Measurements from ENCODE around the gene RNU6-1. TPM values are rescaled to one million over a fixed set of nuclear protein-coding genes. Genes with fewer than 3 reads are reported as not detected.

RNU6-1 gene
- total RNA-seq, 2 donors from 2014 or later, result not detected

GRCh38 chr15:67826717-67827561, 12.9 kb downstream of the RNU6-1 start:
- Mint-ChIP-seq H3K27me3 (ENCODE audit: low read depth) (peaks cover 79% of the 10 kb centered on the region), H3K4me3 (no peak overlapping the region), H3K36me3 (ENCODE audit: insufficient read depth in 2 of 2) (peaks cover 0 to 3% of the 10 kb centered on the region in 2 donors), H3K4me1 (ENCODE audit: low read depth) (peaks cover 40% of the 10 kb centered on the region), H3K27ac (no peak overlapping the region), H3K9me3 (no peaks in the 10 kb centered on the region)
- ATAC-seq (replicated peaks in 1 of 2) (no peak), DNase-seq (peak in 1 of 2 donors; percentile 13)

GRCh38 chr15:67825881-67826716, 13.7 kb downstream of the RNU6-1 start:
- ATAC-seq (replicated peaks in 1 of 2) (no peak), DNase-seq (peak in 1 of 2 donors; percentile 15)
- peak overlapping the region; percentile 46 to 78 for H3K4me3 Mint-ChIP-seq
- H3K9me3 Mint-ChIP-seq, result no peaks in the 10 kb centered on the region
- peaks cover 80% of the 10 kb centered on the region for H3K27me3 Mint-ChIP-seq (ENCODE audit: low read depth)
- H3K27ac Mint-ChIP-seq, result no peak overlapping the region
- peaks cover 0 to 3% of the 10 kb centered on the region in 2 donors for H3K36me3 Mint-ChIP-seq (ENCODE audit: insufficient read depth in 2 of 2)
- peaks cover 49% of the 10 kb centered on the region for H3K4me1 Mint-ChIP-seq (ENCODE audit: low read depth)

DNA sequence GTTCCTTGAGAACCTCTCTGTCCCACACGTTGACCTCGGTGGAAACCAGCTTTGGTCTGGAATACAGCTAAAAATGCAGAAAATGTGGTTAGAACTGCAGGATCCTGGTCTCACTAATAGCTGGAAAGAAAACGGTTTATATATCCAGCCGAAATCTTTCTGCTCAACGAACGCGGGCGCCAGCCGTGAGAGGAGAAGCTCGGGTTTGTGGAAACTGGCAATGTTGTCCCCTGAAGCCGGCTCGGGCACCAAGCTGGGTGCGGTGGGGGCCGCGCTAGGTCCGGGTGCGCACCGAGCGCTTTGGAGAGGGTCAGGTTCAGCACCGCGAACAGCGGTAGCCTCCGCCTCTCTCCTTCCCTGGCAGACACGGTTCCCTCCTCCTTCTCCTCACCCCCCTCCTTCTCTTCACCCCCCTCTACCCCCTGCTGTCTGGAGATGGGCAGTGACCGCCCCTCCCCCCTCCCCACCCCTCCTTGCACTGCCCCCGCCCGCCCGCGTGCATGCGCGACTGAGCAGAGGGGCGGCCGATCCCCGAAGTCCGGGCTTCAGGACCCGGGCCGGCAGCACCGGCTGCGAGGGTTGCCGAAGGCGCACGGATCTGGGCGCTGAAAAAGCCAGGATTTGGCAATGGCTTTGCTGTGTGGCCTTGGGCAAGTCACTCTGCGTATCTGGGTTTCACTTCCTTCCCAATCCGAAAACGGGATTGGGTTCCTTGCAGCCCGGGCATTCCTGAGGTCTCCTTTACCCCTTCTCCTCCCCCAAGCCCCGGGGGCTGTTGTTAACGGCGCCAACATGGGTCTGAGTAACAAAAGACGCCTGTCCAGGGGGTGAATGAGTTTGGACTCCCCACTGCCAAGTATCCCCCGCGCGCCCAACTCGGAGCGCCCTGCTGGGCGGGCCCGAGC, 14.6 kb downstream of the RNU6-1 start, which contains the start of gene SKOR1:
TSS of gene SKOR1 (plus strand) at position 534 of the 905 bp plus-strand sequence. CDS start at position 628, 94 bp downstream.
- Mint-ChIP-seq H3K27me3 (ENCODE audit: low read depth) (peaks cover 80% of the 10 kb centered on the region), H3K36me3 (ENCODE audit: insufficient read depth in 2 of 2) (peaks cover 0 to 3% of the 10 kb centered on the region in 2 donors), H3K4me1 (ENCODE audit: low read depth) (peaks cover 57% of the 10 kb centered on the region), H3K4me3 (peak within 1 kb of the TSS; percentile 46 to 85), H3K27ac (no peak within 1 kb of the TSS), H3K9me3 (no peaks in the 10 kb centered on the region)
- DNase-seq (peak in 1 of 2 donors; percentile 26), ATAC-seq (replicated peaks in 1 of 2) (no peak)

DNA sequence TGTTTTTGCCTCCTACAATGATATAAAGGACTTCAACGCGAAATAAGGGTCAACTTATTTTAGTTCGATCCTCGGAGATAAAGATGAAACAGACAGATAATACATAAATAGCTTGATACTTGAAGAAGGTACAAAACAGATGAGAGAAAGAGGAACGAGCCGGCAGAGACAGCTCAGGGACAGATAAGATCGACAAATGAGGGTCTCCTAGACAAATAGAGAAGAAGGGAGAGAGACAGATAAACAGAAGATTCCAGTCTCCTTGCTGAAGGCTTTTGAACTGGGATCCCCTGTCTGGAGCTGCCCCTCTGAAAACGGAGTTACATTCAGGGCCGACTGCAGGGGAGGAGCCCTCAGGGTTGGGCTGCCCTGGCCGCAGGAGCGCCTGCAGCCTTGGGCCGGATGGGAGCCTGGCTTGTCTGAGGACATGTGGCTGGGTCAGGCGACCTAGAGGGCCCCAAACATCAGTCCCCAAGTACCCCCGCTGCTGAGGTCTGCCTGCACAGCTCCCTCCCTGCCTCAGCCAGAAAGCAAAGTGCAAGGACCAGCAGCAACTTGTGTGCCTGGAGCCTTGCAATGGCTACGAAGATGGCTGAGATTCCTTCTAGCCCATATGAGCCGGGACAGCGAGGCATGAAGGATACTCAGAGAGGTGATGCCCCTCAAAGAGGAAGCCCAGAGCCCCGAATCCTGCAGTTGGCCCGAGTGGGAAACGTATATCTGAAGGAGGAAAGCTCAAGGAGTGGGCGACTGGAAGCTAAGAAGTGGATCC, 15.5 kb downstream of the RNU6-1 start:
- Mint-ChIP-seq H3K36me3 (ENCODE audit: insufficient read depth in 2 of 2) (peaks cover 0 to 3% of the 10 kb centered on the region in 2 donors), H3K27ac (peak overlapping the region; percentile 82), H3K4me3 (peak overlapping the region; percentile 79 to 85), H3K4me1 (ENCODE audit: low read depth) (peaks cover 65% of the 10 kb centered on the region), H3K27me3 (ENCODE audit: low read depth) (peaks cover 83% of the 10 kb centered on the region), H3K9me3 (no peaks in the 10 kb centered on the region)
- DNase-seq (no peak), ATAC-seq (replicated peaks in 1 of 2) (no peak)

DNA sequence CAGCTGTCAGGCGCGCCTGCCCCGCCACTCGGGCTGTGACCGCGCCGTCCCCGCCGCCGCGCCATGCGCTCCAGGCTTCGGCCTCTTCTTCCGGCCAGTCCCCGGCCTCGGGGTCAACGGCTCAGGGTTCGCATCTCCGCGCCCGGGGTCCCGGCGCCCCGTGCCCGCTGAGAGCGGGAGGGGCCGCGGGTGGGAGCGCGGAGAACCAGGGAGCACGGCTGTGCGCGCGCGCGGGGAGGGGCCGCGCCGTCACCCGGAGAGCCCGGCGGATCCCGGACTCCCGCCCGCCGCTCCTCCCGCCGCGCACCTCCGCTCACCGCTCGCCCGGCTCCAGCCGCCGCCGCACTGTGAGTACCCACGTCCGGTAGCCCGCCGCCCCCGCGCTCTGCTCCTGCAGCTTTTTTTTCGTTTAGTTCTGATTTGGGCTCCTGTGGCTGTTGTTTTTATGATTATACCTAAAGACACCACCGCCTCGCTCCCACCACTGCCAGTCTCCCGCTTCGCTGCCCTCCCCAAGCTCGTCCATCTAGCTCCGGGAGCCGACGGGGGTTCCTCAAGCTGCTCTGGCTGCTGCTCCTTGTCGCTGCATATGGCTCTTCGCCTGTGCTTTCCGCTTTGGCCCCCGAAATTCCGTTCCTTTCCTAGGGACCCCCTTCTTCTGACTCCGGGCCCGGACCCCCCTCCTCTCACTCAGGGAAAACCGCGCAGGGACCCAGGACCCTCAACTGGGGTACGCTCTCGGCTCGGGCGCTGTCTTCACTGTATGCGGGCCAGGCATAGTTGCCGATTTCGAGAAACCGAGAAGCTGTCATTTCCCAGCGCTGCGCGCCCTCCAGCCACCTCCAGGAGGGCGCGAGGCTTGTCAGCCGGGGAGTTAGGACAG, 16.3 kb downstream of the RNU6-1 start:
- Mint-ChIP-seq H3K27me3 (ENCODE audit: low read depth) (peaks cover 80% of the 10 kb centered on the region), H3K4me3 (peak overlapping the region; percentile 79 to 85), H3K36me3 (ENCODE audit: insufficient read depth in 2 of 2) (peaks cover 0 to 3% of the 10 kb centered on the region in 2 donors), H3K27ac (peak overlapping the region; percentile 82), H3K4me1 (ENCODE audit: low read depth) (peaks cover 63% of the 10 kb centered on the region), H3K9me3 (no peaks in the 10 kb centered on the region)
- ATAC-seq (replicated peaks in 1 of 2) (peak; percentile 16 to 28), DNase-seq (peak in 1 of 2 donors; percentile 13)

- H3K4me3 Mint-ChIP-seq, result peak overlapping the region; percentile 7 to 65
- H3K4me1 Mint-ChIP-seq (ENCODE audit: low read depth), result peaks cover 58% of the 10 kb centered on the region
- H3K36me3 Mint-ChIP-seq (ENCODE audit: insufficient read depth in 2 of 2), result peaks cover 0 to 3% of the 10 kb centered on the region in 2 donors
- ATAC-seq (replicated peaks in 1 of 2) (peak; percentile 21 to 30), DNase-seq (no peak)
- peaks cover 80% of the 10 kb centered on the region for H3K27me3 Mint-ChIP-seq (ENCODE audit: low read depth)
- H3K9me3 Mint-ChIP-seq, result no peaks in the 10 kb centered on the region
- H3K27ac Mint-ChIP-seq, result peak overlapping the region; percentile 8
These were observed 17.1 kb downstream of the RNU6-1 start for GRCh38 chr15:67822537-67823313.

- DNase-seq, result no peak
- Mint-ChIP-seq H3K4me3 (peak overlapping the region; percentile 14 to 65), H3K27ac (peak overlapping the region; percentile 8), H3K4me1 (ENCODE audit: low read depth) (peaks cover 58% of the 10 kb centered on the region), H3K9me3 (no peaks in the 10 kb centered on the region), H3K36me3 (ENCODE audit: insufficient read depth in 2 of 2) (peaks cover 0 to 3% of the 10 kb centered on the region in 2 donors), H3K27me3 (ENCODE audit: low read depth) (peaks cover 84% of the 10 kb centered on the region)
- ATAC-seq (replicated peaks in 1 of 2), result no peak
These were observed 17.9 kb downstream of the RNU6-1 start for GRCh38 chr15:67821784-67822440.

GRCh38 chr15:67820992-67821783, 18.7 kb downstream of the RNU6-1 start:
- peaks cover 0 to 3% of the 10 kb centered on the region in 2 donors for H3K36me3 Mint-ChIP-seq (ENCODE audit: insufficient read depth in 2 of 2)
- no peaks in the 10 kb centered on the region for H3K9me3 Mint-ChIP-seq
- H3K27ac Mint-ChIP-seq, result no peak overlapping the region
- H3K27me3 Mint-ChIP-seq (ENCODE audit: low read depth), result peaks cover 79% of the 10 kb centered on the region
- H3K4me3 Mint-ChIP-seq, result peak overlapping the region; percentile 14 to 63
- DNase-seq, result peak in 1 of 2 donors; percentile 47
- peaks cover 55% of the 10 kb centered on the region for H3K4me1 Mint-ChIP-seq (ENCODE audit: low read depth)
- peak; percentile 36 to 37 for ATAC-seq (replicated peaks in 1 of 2)

GRCh38 chr15:67820122-67820991, 19.5 kb downstream of the RNU6-1 start:
- Mint-ChIP-seq H3K4me3 (peak overlapping the region in 1 of 2 donors; percentile 22), H3K4me1 (ENCODE audit: low read depth) (peaks cover 47% of the 10 kb centered on the region), H3K27me3 (ENCODE audit: low read depth) (peaks cover 71% of the 10 kb centered on the region), H3K9me3 (no peaks in the 10 kb centered on the region), H3K36me3 (ENCODE audit: insufficient read depth in 2 of 2) (peaks cover 0 to 3% of the 10 kb centered on the region in 2 donors), H3K27ac (no peak overlapping the region)
- DNase-seq (no peak), ATAC-seq (replicated peaks in 1 of 2) (no peak)

All from activated T-cell treated with anti-CD3 and anti-CD28 coated beads, Interleukin-2, amount 50 U/mL, for 72 hours (primary cell).